ENCODE results near the gene CHD2. TPM values are rescaled to one million over a fixed set of nuclear protein-coding genes. Genes with fewer than 3 reads are reported as not detected.

Gene CHD2
- total and polyA plus RNA-seq, 10 of the 15 experiments (the other 5 are each of a cell fraction or from before 2014, with no cell fraction given) = 38.1 to 94.7 (median 63.3) TPM

GRCh38 chr15:92902737-92903593 lies 2.8 kb downstream of the CHD2 start (continued):
- TF ChIP-seq, protein P1, sequence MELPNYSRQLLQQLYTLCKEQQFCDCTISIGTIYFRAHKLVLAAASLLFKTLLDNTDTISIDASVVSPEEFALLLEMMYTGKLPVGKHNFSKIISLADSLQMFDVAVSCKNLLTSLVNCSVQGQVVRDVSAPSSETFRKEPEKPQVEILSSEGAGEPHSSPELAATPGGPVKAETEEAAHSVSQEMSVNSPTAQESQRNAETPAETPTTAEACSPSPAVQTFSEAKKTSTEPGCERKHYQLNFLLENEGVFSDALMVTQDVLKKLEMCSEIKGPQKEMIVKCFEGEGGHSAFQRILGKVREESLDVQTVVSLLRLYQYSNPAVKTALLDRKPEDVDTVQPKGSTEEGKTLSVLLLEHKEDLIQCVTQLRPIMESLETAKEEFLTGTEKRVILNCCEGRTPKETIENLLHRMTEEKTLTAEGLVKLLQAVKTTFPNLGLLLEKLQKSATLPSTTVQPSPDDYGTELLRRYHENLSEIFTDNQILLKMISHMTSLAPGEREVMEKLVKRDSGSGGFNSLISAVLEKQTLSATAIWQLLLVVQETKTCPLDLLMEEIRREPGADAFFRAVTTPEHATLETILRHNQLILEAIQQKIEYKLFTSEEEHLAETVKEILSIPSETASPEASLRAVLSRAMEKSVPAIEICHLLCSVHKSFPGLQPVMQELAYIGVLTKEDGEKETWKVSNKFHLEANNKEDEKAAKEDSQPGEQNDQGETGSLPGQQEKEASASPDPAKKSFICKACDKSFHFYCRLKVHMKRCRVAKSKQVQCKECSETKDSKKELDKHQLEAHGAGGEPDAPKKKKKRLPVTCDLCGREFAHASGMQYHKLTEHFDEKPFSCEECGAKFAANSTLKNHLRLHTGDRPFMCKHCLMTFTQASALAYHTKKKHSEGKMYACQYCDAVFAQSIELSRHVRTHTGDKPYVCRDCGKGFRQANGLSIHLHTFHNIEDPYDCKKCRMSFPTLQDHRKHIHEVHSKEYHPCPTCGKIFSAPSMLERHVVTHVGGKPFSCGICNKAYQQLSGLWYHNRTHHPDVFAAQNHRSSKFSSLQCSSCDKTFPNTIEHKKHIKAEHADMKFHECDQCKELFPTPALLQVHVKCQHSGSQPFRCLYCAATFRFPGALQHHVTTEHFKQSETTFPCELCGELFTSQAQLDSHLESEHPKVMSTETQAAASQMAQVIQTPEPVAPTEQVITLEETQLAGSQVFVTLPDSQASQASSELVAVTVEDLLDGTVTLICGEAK (IDR thresholded peaks at IDR 0.05; ENCODE audit: borderline replicate concordance) = peak; percentile 22; the same call in 1 of the 2 replicates
- TF ChIP-seq DPF2 (IDR thresholded peaks at IDR 0.05) (peak; percentile 51; the same call in 1 of the 2 replicates), NR2C1 (IDR thresholded peaks at IDR 0.05) (no peak), MTA3 (IDR thresholded peaks at IDR 0.05; ENCODE audit: borderline replicate concordance, low read length) (no peak), BHLHE40 (IDR thresholded peaks at IDR 0.05; ENCODE audit: borderline replicate concordance in 1 of 2, low read depth in 2 of 2, low read length in 1 of 2) (no peak), FOXM1 (IDR thresholded peaks at IDR 0.05; ENCODE audit: low read depth, low read length) (no peak), NBN (IDR thresholded peaks at IDR 0.05) (no peak), CBFB (IDR thresholded peaks at IDR 0.05; ENCODE audit: low read depth) (no peak), RAD21 (IDR thresholded peaks at IDR 0.05; ENCODE audit: insufficient read depth, low read depth, low read length) (no peak), ASH2L (IDR thresholded peaks at IDR 0.05; ENCODE audit: borderline replicate concordance, low read depth) (no peak), BCL3 (IDR thresholded peaks at IDR 0.05; ENCODE audit: borderline replicate concordance, insufficient read depth, low read depth, low read length, poor library complexity, severe bottlenecking) (no peak), MYB (IDR thresholded peaks at IDR 0.05; ENCODE audit: borderline replicate concordance, low read depth, low read length) (no peak), SP1 (IDR thresholded peaks at IDR 0.05; ENCODE audit: low read depth, low read length) (no peak)
- TF ChIP-seq, protein P2, sequence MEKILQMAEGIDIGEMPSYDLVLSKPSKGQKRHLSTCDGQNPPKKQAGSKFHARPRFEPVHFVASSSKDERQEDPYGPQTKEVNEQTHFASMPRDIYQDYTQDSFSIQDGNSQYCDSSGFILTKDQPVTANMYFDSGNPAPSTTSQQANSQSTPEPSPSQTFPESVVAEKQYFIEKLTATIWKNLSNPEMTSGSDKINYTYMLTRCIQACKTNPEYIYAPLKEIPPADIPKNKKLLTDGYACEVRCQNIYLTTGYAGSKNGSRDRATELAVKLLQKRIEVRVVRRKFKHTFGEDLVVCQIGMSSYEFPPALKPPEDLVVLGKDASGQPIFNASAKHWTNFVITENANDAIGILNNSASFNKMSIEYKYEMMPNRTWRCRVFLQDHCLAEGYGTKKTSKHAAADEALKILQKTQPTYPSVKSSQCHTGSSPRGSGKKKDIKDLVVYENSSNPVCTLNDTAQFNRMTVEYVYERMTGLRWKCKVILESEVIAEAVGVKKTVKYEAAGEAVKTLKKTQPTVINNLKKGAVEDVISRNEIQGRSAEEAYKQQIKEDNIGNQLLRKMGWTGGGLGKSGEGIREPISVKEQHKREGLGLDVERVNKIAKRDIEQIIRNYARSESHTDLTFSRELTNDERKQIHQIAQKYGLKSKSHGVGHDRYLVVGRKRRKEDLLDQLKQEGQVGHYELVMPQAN (conservative IDR thresholded peaks at IDR 0.05) = no peak
- TF ChIP-seq, protein P3, sequence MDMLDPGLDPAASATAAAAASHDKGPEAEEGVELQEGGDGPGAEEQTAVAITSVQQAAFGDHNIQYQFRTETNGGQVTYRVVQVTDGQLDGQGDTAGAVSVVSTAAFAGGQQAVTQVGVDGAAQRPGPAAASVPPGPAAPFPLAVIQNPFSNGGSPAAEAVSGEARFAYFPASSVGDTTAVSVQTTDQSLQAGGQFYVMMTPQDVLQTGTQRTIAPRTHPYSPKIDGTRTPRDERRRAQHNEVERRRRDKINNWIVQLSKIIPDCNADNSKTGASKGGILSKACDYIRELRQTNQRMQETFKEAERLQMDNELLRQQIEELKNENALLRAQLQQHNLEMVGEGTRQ (IDR thresholded peaks at IDR 0.05; ENCODE audit: borderline replicate concordance, low read depth, low read length) = no peak

Measured in GM12878 (cell line).